MM.1S (cell line): ENCODE data around the gene SLC1A2.

ENCODE experiments used
- DNase-seq: peaks from one replicate; pipeline ENCODE4 v3.0.0-alpha.2; 2015
- H2AFZ ChIP-seq: fragments of 300-600 bp; sonication (generic); 2 replicates; pipeline ENCODE4 v1.6.0; 2016; ENCODE audit warnings: antibody characterized with exemption, low read length
- H3F3A ChIP-seq: fragments of 300-600 bp; sonication (generic); 2 replicates; pipeline ENCODE4 v1.6.1; 2016; ENCODE audit warnings: mild to moderate bottlenecking, antibody characterized with exemption, low read length, moderate library complexity, mixed read lengths; ENCODE audit not compliant: insufficient read depth
- H3K27ac ChIP-seq: fragments of 300-600 bp; sonication (generic); 2 replicates; pipeline ENCODE4 v1.5.1; 2016; ENCODE audit warnings: mild to moderate bottlenecking, low read length
- H3K27me3 ChIP-seq: fragments of 300-600 bp; sonication (generic); replicated peaks from 2 replicates; pipeline ENCODE4 v1.6.0; 2016; ENCODE audit warnings: low read length; ENCODE audit not compliant: insufficient read depth
- H3K36me3 ChIP-seq: fragments of 300-600 bp; sonication (generic); replicated peaks from 2 replicates; pipeline ENCODE4 v1.6.1; 2016; ENCODE audit warnings: mild to moderate bottlenecking, low read length, mixed read lengths; ENCODE audit not compliant: insufficient read depth
- H3K4me1 ChIP-seq: fragments of 300-600 bp; sonication (generic); 2 replicates; pipeline ENCODE4 v1.6.1; 2016; ENCODE audit warnings: low read length, mixed read lengths
- H3K4me2 ChIP-seq: fragments of 300-600 bp; sonication (generic); 2 replicates; pipeline ENCODE4 v1.6.0; 2016; ENCODE audit warnings: low read depth, low read length
- H3K4me3 ChIP-seq: fragments of 300-600 bp; sonication (generic); 2 replicates; pipeline ENCODE4 v1.5.1; 2016; ENCODE audit warnings: low read length, mixed read lengths
- H3K79me2 ChIP-seq: fragments of 300-600 bp; sonication (generic); 2 replicates; pipeline ENCODE4 v1.6.1; 2016; ENCODE audit warnings: mixed run types, low read length, mixed read lengths
- H3K9ac ChIP-seq: fragments of 300-600 bp; sonication (generic); 2 replicates; pipeline ENCODE4 v1.6.1; 2016; ENCODE audit warnings: low read length, mixed read lengths
- H3K9me2 ChIP-seq: fragments of 300-600 bp; sonication (generic); replicated peaks from 2 replicates; pipeline ENCODE4 v1.6.1; 2016; ENCODE audit warnings: mild to moderate bottlenecking, low read length, mixed read lengths; ENCODE audit not compliant: insufficient read depth
- H3K9me3 ChIP-seq: fragments of 300-600 bp; sonication (generic); replicated peaks from 2 replicates; pipeline ENCODE4 v1.6.1; 2016; ENCODE audit warnings: mild to moderate bottlenecking, low read length, mixed read lengths; ENCODE audit not compliant: insufficient read depth
- H4K20me1 ChIP-seq: fragments of 300-600 bp; sonication (generic); 2 replicates; pipeline ENCODE4 v1.6.1; 2016; ENCODE audit warnings: mild to moderate bottlenecking, low read length, moderate library complexity, mixed read lengths; ENCODE audit not compliant: insufficient read depth
- EZH2 ChIP-seq: fragments of 300-600 bp; sonication (generic); optimal IDR thresholded peaks from 2 replicates; pipeline ENCODE3; 2017; ENCODE audit warnings: low read depth, mild to moderate bottlenecking, antibody characterized with exemption, low read length, mixed read lengths
- EZH2phosphoT487 ChIP-seq: fragments of 300-600 bp; sonication (generic); IDR thresholded peaks from 2 replicates; pipeline ENCODE4 v1.6.1; 2018; ENCODE audit warnings: antibody characterized with exemption, low read length
- TF ChIP-seq, protein P1 (sequence below): fragments of 300-600 bp; sonication (generic); IDR thresholded peaks from 2 replicates; pipeline ENCODE4 v1.5.1; 2016; ENCODE audit warnings: antibody characterized with exemption, low read length, mixed read lengths

The SLC1A2 gene

GRCh38 chr11:35340715-35341114, 78.6 kb downstream of the SLC1A2 start:
- Histone ChIP-seq H3F3A (no peaks in the 10 kb centered on the region), H4K20me1 (no peaks in the 10 kb centered on the region), H2AFZ (no peak overlapping the region), H3K9me3 (no peaks in the 10 kb centered on the region), H3K36me3 (no peaks in the 10 kb centered on the region), H3K27ac (no peak overlapping the region), H3K9me2 (no peaks in the 10 kb centered on the region), H3K27me3 (no peaks in the 10 kb centered on the region), H3K4me1 (peaks cover 5% of the 10 kb centered on the region; the same call in 1 of the 2 replicates), H3K79me2 (no peaks in the 10 kb centered on the region), H3K4me3 (no peak overlapping the region), H3K4me2 (no peak overlapping the region), H3K9ac (no peak overlapping the region)
- no peak for DNase-seq
- TF ChIP-seq, protein P1, sequence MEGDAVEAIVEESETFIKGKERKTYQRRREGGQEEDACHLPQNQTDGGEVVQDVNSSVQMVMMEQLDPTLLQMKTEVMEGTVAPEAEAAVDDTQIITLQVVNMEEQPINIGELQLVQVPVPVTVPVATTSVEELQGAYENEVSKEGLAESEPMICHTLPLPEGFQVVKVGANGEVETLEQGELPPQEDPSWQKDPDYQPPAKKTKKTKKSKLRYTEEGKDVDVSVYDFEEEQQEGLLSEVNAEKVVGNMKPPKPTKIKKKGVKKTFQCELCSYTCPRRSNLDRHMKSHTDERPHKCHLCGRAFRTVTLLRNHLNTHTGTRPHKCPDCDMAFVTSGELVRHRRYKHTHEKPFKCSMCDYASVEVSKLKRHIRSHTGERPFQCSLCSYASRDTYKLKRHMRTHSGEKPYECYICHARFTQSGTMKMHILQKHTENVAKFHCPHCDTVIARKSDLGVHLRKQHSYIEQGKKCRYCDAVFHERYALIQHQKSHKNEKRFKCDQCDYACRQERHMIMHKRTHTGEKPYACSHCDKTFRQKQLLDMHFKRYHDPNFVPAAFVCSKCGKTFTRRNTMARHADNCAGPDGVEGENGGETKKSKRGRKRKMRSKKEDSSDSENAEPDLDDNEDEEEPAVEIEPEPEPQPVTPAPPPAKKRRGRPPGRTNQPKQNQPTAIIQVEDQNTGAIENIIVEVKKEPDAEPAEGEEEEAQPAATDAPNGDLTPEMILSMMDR = no peak
- TF ChIP-seq EZH2phosphoT487 (no peak), EZH2 (no peak)

DNA sequence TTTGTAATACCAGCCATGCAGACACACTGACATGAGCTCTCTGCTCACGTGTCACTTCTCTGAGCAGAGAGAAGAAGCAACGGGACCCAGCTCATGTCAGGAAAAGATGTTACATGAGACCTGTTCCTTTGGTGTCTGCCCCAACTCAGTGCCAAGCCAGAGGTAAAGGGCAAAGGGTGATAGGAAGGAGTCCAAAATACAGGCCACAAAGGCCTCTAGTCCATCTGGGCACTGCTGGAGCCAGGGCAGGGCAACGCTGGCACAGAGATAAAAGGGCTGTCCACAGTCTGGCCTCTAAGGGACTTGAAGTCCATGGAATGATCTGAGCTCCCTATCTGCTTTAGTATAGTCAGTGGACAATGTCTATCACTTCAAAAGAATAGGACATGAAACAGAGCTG, 79.3 kb downstream of the SLC1A2 start:
- no peak for TF ChIP-seq EZH2
- no peak for TF ChIP-seq EZH2phosphoT487
- TF ChIP-seq, protein P1 = no peak

GRCh38 chr11:35338921-35339320, 80.4 kb downstream of the SLC1A2 start:
- Histone ChIP-seq H3K36me3 (no peaks in the 10 kb centered on the region), H3F3A (no peaks in the 10 kb centered on the region), H3K9me3 (no peaks in the 10 kb centered on the region), H2AFZ (no peak overlapping the region), H3K27me3 (no peaks in the 10 kb centered on the region), H4K20me1 (no peaks in the 10 kb centered on the region), H3K9ac (no peak overlapping the region), H3K4me3 (no peak overlapping the region), H3K27ac (no peak overlapping the region), H3K4me1 (peaks cover 5% of the 10 kb centered on the region; the same call in 1 of the 2 replicates), H3K9me2 (no peaks in the 10 kb centered on the region), H3K79me2 (no peaks in the 10 kb centered on the region), H3K4me2 (no peak overlapping the region)
- no peak for TF ChIP-seq EZH2phosphoT487
- no peak for TF ChIP-seq EZH2
- TF ChIP-seq, protein P1 = no peak
- no peak for DNase-seq

More for the DNA sequence above, 79.3 kb downstream of the SLC1A2 start:
- H4K20me1 ChIP-seq = no peaks in the 10 kb centered on the region
- no peak overlapping the region for H3K9ac ChIP-seq
- no peaks in the 10 kb centered on the region for H3K36me3 ChIP-seq
- H3K79me2 ChIP-seq = no peaks in the 10 kb centered on the region
- no peaks in the 10 kb centered on the region for H3K9me3 ChIP-seq
- H3K4me1 ChIP-seq = peaks cover 5% of the 10 kb centered on the region; the same call in 1 of the 2 replicates
- H3K9me2 ChIP-seq = no peaks in the 10 kb centered on the region
- no peak overlapping the region for H3K27ac ChIP-seq
- H3K4me3 ChIP-seq = no peak overlapping the region
- H3F3A ChIP-seq = no peaks in the 10 kb centered on the region
- no peak for DNase-seq
- H3K27me3 ChIP-seq = no peaks in the 10 kb centered on the region
- no peak overlapping the region for H3K4me2 ChIP-seq
- H2AFZ ChIP-seq = no peak overlapping the region
